Neural progenitor cell (in vitro differentiated cells): Measurements from ENCODE around the gene TIMP3. TPM values are rescaled to one million over a fixed set of nuclear protein-coding genes. Genes with fewer than 3 reads are reported as not detected.

ENCODE experiments used
- DNase-seq: peaks from one replicate; pipeline ENCODE4 v3.0.0-alpha.2; 2016; ENCODE audit warnings: low spot score
- H2AFZ ChIP-seq: fragments of 200-600 bp; sonication (generic); replicated peaks from 2 replicates; pipeline ENCODE4 v1.6.1; 2016; ENCODE audit warnings: antibody characterized with exemption
- H3F3A ChIP-seq: fragments of 200-600 bp; sonication (generic); 2 replicates; pipeline ENCODE4 v1.6.1; 2016; ENCODE audit warnings: antibody characterized with exemption, low read depth
- H3K27ac ChIP-seq: fragments of 200-600 bp; sonication (generic); 2 replicates; pipeline ENCODE4 v1.5.1; 2016; ENCODE audit warnings: mild to moderate bottlenecking
- H3K27me3 ChIP-seq: fragments of 200-600 bp; sonication (generic); 2 replicates; pipeline ENCODE4 v1.6.1; 2016; ENCODE audit warnings: mild to moderate bottlenecking, moderate library complexity
- H3K36me3 ChIP-seq: fragments of 200-600 bp; sonication (generic); 2 replicates; pipeline ENCODE4 v1.5.1; 2016
- H3K4me1 ChIP-seq: fragments of 200-600 bp; sonication (generic); 2 replicates; pipeline ENCODE4 v1.6.1; 2016; ENCODE audit warnings: mixed run types
- H3K4me2 ChIP-seq: fragments of 200-600 bp; sonication (generic); 2 replicates; pipeline ENCODE4 v1.6.1; 2016
- H3K4me3 ChIP-seq: fragments of 200-600 bp; sonication (generic); 2 replicates; pipeline ENCODE4 v1.5.1; 2016
- H3K79me2 ChIP-seq: fragments of 200-600 bp; sonication (generic); 2 replicates; pipeline ENCODE4 v1.6.1; 2016; ENCODE audit warnings: low read depth
- H3K9ac ChIP-seq: fragments of 200-600 bp; sonication (generic); 2 replicates; pipeline ENCODE4 v1.6.1; 2016
- H3K9me3 ChIP-seq: fragments of 200-600 bp; sonication (generic); 2 replicates; pipeline ENCODE4 v1.5.1; 2016; ENCODE audit warnings: low read depth
- H4K20me1 ChIP-seq: fragments of 200-600 bp; sonication (generic); 2 replicates; pipeline ENCODE4 v1.6.1; 2016; ENCODE audit warnings: low read depth
- H3K27ac Mint-ChIP-seq: 3 replicates; pipeline ENCODE4 v1.8.0; 2021; ENCODE audit warnings: mixed read lengths
- H3K27me3 Mint-ChIP-seq: 2 replicates; pipeline ENCODE4 v1.8.0; 2022; ENCODE audit warnings: low read depth, mild to moderate bottlenecking, inconsistent platforms, moderate library complexity, mixed read lengths; ENCODE audit not compliant: insufficient read depth
- H3K36me3 Mint-ChIP-seq: 3 replicates; pipeline ENCODE4 v1.8.0; 2021; ENCODE audit warnings: mixed read lengths
- H3K4me1 Mint-ChIP-seq: 3 replicates; pipeline ENCODE4 v1.8.0; 2021; ENCODE audit warnings: mixed read lengths
- H3K4me3 Mint-ChIP-seq: 3 replicates; pipeline ENCODE4 v1.8.0; 2021; ENCODE audit warnings: mild to moderate bottlenecking, moderate library complexity, mixed read lengths
- H3K9me3 Mint-ChIP-seq: 3 replicates; pipeline ENCODE4 v1.8.0; 2020; ENCODE audit warnings: mixed read lengths
- EZH2 ChIP-seq: fragments of 200-600 bp; sonication (generic); IDR thresholded peaks from 2 replicates; pipeline ENCODE4 v1.6.1; 2017; ENCODE audit warnings: antibody characterized with exemption, mild to moderate bottlenecking, moderate library complexity
- EZH2phosphoT487 ChIP-seq: fragments of 200-600 bp; sonication (generic); IDR thresholded peaks from 2 replicates; pipeline ENCODE4 v1.6.1; 2017; ENCODE audit warnings: antibody characterized with exemption
- total RNA-seq: library from RNA; depleted of rRNA; stranded (reverse); fragments of >200 nt; gene quantifications from 2 replicates; pipeline ENCODE4 v1.2.3, GENCODE V29; 2015; ENCODE audit warnings: low replicate concordance
- TF ChIP-seq, protein P1 (sequence below): fragments of 200-600 bp; sonication (generic); IDR thresholded peaks from 2 replicates; pipeline ENCODE4 v1.5.1; 2017; ENCODE audit warnings: antibody characterized with exemption, mild to moderate bottlenecking

The TIMP3 gene
- total RNA-seq, 1 donor from 2014 or later = 6.3 TPM

DNA sequence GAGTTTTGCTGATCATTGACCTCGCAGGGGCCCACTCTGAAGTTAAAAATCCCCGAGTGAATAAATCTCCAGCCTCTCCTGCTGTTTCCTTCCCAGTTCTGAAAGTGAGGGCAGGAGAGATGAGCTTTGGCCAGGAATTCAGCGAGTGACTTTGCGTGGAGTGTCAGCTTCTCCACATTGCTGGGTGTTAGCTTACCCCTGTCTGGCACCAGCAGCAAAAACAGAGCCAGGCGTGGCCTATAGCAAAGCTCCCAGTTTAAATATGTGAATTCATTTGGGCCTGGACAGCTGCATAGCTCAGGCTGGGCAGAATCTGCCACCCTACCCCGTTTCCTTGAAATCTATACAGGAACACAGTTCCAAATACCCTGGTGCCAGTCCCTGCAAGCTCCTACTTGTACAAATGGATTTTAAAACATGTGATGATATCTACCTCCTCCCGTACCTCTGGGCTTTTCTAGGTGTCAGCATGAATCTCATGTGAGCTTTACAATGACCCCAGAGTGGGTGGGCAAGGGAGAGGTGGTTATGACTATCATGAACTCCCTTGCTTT is 25.6 kb downstream of the TIMP3 start:
- DNase-seq = no peak
- TF ChIP-seq EZH2 = no peak
- TF ChIP-seq, protein P1, sequence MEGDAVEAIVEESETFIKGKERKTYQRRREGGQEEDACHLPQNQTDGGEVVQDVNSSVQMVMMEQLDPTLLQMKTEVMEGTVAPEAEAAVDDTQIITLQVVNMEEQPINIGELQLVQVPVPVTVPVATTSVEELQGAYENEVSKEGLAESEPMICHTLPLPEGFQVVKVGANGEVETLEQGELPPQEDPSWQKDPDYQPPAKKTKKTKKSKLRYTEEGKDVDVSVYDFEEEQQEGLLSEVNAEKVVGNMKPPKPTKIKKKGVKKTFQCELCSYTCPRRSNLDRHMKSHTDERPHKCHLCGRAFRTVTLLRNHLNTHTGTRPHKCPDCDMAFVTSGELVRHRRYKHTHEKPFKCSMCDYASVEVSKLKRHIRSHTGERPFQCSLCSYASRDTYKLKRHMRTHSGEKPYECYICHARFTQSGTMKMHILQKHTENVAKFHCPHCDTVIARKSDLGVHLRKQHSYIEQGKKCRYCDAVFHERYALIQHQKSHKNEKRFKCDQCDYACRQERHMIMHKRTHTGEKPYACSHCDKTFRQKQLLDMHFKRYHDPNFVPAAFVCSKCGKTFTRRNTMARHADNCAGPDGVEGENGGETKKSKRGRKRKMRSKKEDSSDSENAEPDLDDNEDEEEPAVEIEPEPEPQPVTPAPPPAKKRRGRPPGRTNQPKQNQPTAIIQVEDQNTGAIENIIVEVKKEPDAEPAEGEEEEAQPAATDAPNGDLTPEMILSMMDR = no peak
- no peak for TF ChIP-seq EZH2phosphoT487
- Mint-ChIP-seq H3K4me1 (peaks cover 46% of the 10 kb centered on the region), H3K27me3 (peaks cover 2% of the 10 kb centered on the region), H3K36me3 (no peaks in the 10 kb centered on the region), H3K27ac (peak overlapping the region; percentile 80), H3K4me3 (no peak overlapping the region), H3K9me3 (no peaks in the 10 kb centered on the region)
- H3K9ac ChIP-seq = no peak overlapping the region
- H3K36me3 ChIP-seq = no peaks in the 10 kb centered on the region
- no peaks in the 10 kb centered on the region for H3K27me3 ChIP-seq
- H3K27ac ChIP-seq = no peak overlapping the region
- no peaks in the 10 kb centered on the region for H3K9me3 ChIP-seq
- H3K79me2 ChIP-seq = no peaks in the 10 kb centered on the region
- H2AFZ ChIP-seq = no peak overlapping the region
- no peaks in the 10 kb centered on the region for H3F3A ChIP-seq
- H3K4me1 ChIP-seq = peaks cover 18% of the 10 kb centered on the region
- H3K4me3 ChIP-seq = no peak overlapping the region
- no peaks in the 10 kb centered on the region for H4K20me1 ChIP-seq
- H3K4me2 ChIP-seq = no peak overlapping the region

DNA sequence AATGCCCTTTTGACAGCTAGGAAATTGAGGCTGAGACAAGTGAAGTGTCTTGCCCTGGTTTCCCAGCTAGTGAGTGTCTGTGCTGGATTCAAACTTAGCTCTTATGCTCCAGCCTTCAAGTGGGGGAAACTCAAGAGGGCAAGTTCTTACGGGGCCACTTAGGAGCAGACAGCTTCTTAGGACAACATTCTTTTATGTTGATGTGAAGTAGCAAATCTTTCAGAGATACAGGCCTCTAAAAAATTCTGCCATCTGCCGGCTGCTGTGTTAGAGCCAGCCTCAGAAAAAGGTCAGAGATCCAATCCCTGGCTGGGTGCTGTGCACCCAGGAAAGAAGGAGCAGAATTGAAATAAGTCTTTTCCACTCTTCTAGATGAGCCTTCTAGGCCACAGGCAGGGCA is 26.6 kb downstream of the TIMP3 start:
- H3K4me3 ChIP-seq = no peak overlapping the region
- H3K4me1 ChIP-seq = peaks cover 18% of the 10 kb centered on the region
- H3K27ac Mint-ChIP-seq = peak overlapping the region; percentile 3
- no peak overlapping the region for H3K4me3 Mint-ChIP-seq
- H3K79me2 ChIP-seq = no peaks in the 10 kb centered on the region
- no peak for DNase-seq
- peaks cover 2% of the 10 kb centered on the region for H3K27me3 Mint-ChIP-seq
- no peaks in the 10 kb centered on the region for H3K27me3 ChIP-seq
- H2AFZ ChIP-seq = no peak overlapping the region
- no peaks in the 10 kb centered on the region for H3K36me3 ChIP-seq
- no peak overlapping the region for H3K27ac ChIP-seq
- TF ChIP-seq, protein P1 = no peak
- TF ChIP-seq EZH2 (no peak), EZH2phosphoT487 (no peak)
- H3K4me1 Mint-ChIP-seq = peaks cover 46% of the 10 kb centered on the region
- no peak overlapping the region for H3K9ac ChIP-seq
- no peaks in the 10 kb centered on the region for H3K9me3 ChIP-seq
- H3K4me2 ChIP-seq = no peak overlapping the region
- H3K9me3 Mint-ChIP-seq = no peaks in the 10 kb centered on the region
- H3F3A ChIP-seq = no peaks in the 10 kb centered on the region
- H4K20me1 ChIP-seq = no peaks in the 10 kb centered on the region
- no peaks in the 10 kb centered on the region for H3K36me3 Mint-ChIP-seq

DNA sequence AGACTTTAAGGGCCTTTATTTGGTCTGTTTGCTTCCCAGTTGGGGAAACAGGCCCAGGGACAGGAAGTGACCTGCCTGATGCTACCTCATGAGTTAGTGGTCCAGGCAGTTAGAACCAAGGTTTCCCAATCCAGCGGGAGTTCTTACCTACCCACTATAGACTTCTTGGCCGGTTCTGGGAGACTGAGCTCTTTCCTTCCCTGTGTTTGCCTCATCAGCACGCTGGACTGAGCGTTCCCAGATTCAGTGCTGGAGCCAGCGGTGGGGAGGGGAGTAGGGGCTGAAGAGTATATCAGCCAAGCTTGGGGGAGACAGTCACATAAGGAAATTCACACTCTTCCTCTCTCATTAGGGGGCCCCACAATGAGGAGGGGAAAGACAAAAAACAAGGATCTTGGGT is 27.1 kb downstream of the TIMP3 start:
- Mint-ChIP-seq H3K9me3 (no peaks in the 10 kb centered on the region), H3K27ac (no peak overlapping the region), H3K4me1 (peaks cover 46% of the 10 kb centered on the region), H3K4me3 (no peak overlapping the region), H3K36me3 (no peaks in the 10 kb centered on the region), H3K27me3 (peaks cover 2% of the 10 kb centered on the region)
- H3K9ac ChIP-seq = no peak overlapping the region
- no peaks in the 10 kb centered on the region for H3K36me3 ChIP-seq
- H3K4me3 ChIP-seq = no peak overlapping the region
- H3K79me2 ChIP-seq = no peaks in the 10 kb centered on the region
- H2AFZ ChIP-seq = no peak overlapping the region
- no peak overlapping the region for H3K27ac ChIP-seq
- TF ChIP-seq, protein P1 = no peak
- TF ChIP-seq EZH2 = no peak
- no peak for TF ChIP-seq EZH2phosphoT487
- no peaks in the 10 kb centered on the region for H3K9me3 ChIP-seq
- no peaks in the 10 kb centered on the region for H3K27me3 ChIP-seq
- DNase-seq = no peak
- no peaks in the 10 kb centered on the region for H3F3A ChIP-seq
- H4K20me1 ChIP-seq = no peaks in the 10 kb centered on the region
- peaks cover 18% of the 10 kb centered on the region for H3K4me1 ChIP-seq
- no peak overlapping the region for H3K4me2 ChIP-seq
